H1 (cell line): ENCODE measurements around the gene GCFC2. TPM values are rescaled to one million over a fixed set of nuclear protein-coding genes. Genes with fewer than 3 reads are reported as not detected.

Source experiments
- CTCF ChIA-PET: fragments of 300-600 bp; sonication (Branson Sonifier 250); formaldehyde crosslinking; loops from one replicate; lab custom pipeline; 2021; ENCODE audit not compliant: partially characterized antibody; lab: Charles Lee
- POLR2A ChIA-PET: fragments of 300-600 bp; sonication (Branson Sonifier 250); formaldehyde crosslinking; loops from one replicate; lab custom pipeline; 2021; ENCODE audit warnings: inconsistent platforms; ENCODE audit not compliant: partially characterized antibody; lab: Charles Lee
- DNase-seq, 2 experiments: peaks; one replicate each; pipeline versions ENCODE4 v3.0.0 to v3.0.0-alpha.2; 2010 to 2022; ENCODE audit warnings: low spot score in 2 of 2, low read depth in 1 of 2, mixed read lengths in 1 of 2
- FAIRE-seq: peaks from 2 replicates; lab custom pipeline; 2011; peaks lifted over from hg19 to GRCh38; lab: Jason Lieb, UNC
- H2AFZ ChIP-seq: 2 replicates; pipeline ENCODE4 v1.8.1; 2012; ENCODE audit warnings: low read length, inconsistent platforms
- H2AK5ac ChIP-seq: 2 replicates; pipeline ENCODE4 v1.6.1; 2013; ENCODE audit warnings: low read depth, low read length
- H2BK120ac ChIP-seq: replicated peaks from 2 replicates; pipeline ENCODE3; 2013; ENCODE audit warnings: low read depth, low read length, inconsistent platforms
- H2BK12ac ChIP-seq: 2 replicates; pipeline ENCODE4 v1.6.1; 2013; ENCODE audit warnings: low read depth, low read length
- H2BK15ac ChIP-seq: 2 replicates; pipeline ENCODE4 v1.6.1; 2013; ENCODE audit warnings: low read length
- H2BK20ac ChIP-seq: 2 replicates; pipeline ENCODE4 v1.6.1; 2013; ENCODE audit warnings: low read length
- H2BK5ac ChIP-seq: 2 replicates; pipeline ENCODE4 v1.6.1; 2013; ENCODE audit warnings: low read depth, low read length
- H3K14ac ChIP-seq: 2 replicates; pipeline ENCODE4 v1.6.1; 2013; ENCODE audit warnings: inconsistent platforms; ENCODE audit not compliant: insufficient read length
- H3K18ac ChIP-seq: 2 replicates; pipeline ENCODE4 v1.6.1; 2013; ENCODE audit warnings: low read length; ENCODE audit errors: extremely low read depth
- H3K23ac ChIP-seq: 2 replicates; pipeline ENCODE4 v1.6.1; 2013; ENCODE audit warnings: inconsistent platforms; ENCODE audit not compliant: insufficient read length
- H3K23me2 ChIP-seq: 2 replicates; pipeline ENCODE4 v1.6.1; 2013; ENCODE audit warnings: low read depth, low read length
- H3K27ac ChIP-seq: 2 replicates; pipeline ENCODE4 v1.6.1; 2011; ENCODE audit warnings: low read depth, low read length, inconsistent platforms
- H3K27me3 ChIP-seq, 4 experiments: replicated peaks in 1 of 4; 1 replicate in 1 of 4; 2 replicates in 3 of 4; pipeline versions ENCODE4 v1.6.1 to v1.8.1; 2011 to 2013; ENCODE audit warnings: low read length in 3 of 4, mild to moderate bottlenecking in 3 of 4, inconsistent platforms in 2 of 4, mixed read lengths in 2 of 4, moderate library complexity in 1 of 4; ENCODE audit not compliant: control insufficient read depth in 3 of 4, insufficient read depth in 3 of 4; ENCODE audit errors: extremely low read depth in 1 of 4
- H3K36me3 ChIP-seq, 4 experiments: 2 replicates each; pipeline versions ENCODE4 v1.6.1 to v1.8.1; 2011 to 2013; ENCODE audit warnings: mild to moderate bottlenecking in 4 of 4, low read length in 3 of 4, moderate library complexity in 2 of 4, control low read depth in 1 of 4, inconsistent platforms in 1 of 4; ENCODE audit not compliant: insufficient read depth in 4 of 4, control insufficient read depth in 2 of 4
- H3K4ac ChIP-seq: replicated peaks from 2 replicates; pipeline ENCODE3; 2013; ENCODE audit warnings: low read length, low read depth, mixed read lengths, inconsistent platforms; ENCODE audit not compliant: insufficient read length
- H3K4me1 ChIP-seq, 4 experiments: replicated peaks in 1 of 4; 1 replicate in 1 of 4; 2 replicates in 3 of 4; pipeline versions ENCODE4 v1.6.1 to v1.8.1; 2011 to 2013; ENCODE audit warnings: low read length in 3 of 4, inconsistent platforms in 2 of 4, mixed read lengths in 1 of 4; ENCODE audit not compliant: insufficient read depth in 4 of 4, control insufficient read depth in 3 of 4
- H3K4me2 ChIP-seq, 2 experiments: 2 replicates each; pipeline versions ENCODE4 v1.6.1 to v1.8.1; 2011 to 2013; ENCODE audit warnings: low read depth in 2 of 2, low read length in 2 of 2, control low read depth in 1 of 2, inconsistent platforms in 1 of 2, mild to moderate bottlenecking in 1 of 2; ENCODE audit not compliant: insufficient read depth in 1 of 2
- H3K4me3 ChIP-seq, 4 experiments: fragments of 200-600, 300-600 bp in 1 of 4; sonication (generic), shearing (Covaris generic), sonication (Bioruptor Twin) in 1 of 4; 2 replicates each; pipeline versions ENCODE4 v1.5.1 to v1.8.1; 2011 to 2016; ENCODE audit warnings: low read length in 4 of 4, low read depth in 3 of 4, control low read depth in 2 of 4, inconsistent platforms in 2 of 4, mild to moderate bottlenecking in 2 of 4, mixed read lengths in 1 of 4, moderate library complexity in 1 of 4; ENCODE audit not compliant: insufficient read depth in 2 of 4; ENCODE audit errors: extremely low read depth in 1 of 4
- H3K56ac ChIP-seq: replicated peaks from 2 replicates; pipeline ENCODE3; 2013; ENCODE audit warnings: low read depth, mild to moderate bottlenecking, mixed read lengths, low read length, inconsistent platforms; ENCODE audit not compliant: insufficient read length
- H3K79me1 ChIP-seq: 2 replicates; pipeline ENCODE4 v1.6.1; 2013; ENCODE audit warnings: low read depth, low read length, control low read depth
- H3K79me2 ChIP-seq, 2 experiments: 2 replicates each; pipeline versions ENCODE4 v1.6.1 to v1.8.1; 2012 to 2013; ENCODE audit warnings: low read length in 2 of 2, mild to moderate bottlenecking in 2 of 2, inconsistent platforms in 1 of 2; ENCODE audit not compliant: insufficient read depth in 2 of 2, control insufficient read depth in 1 of 2
- H3K9ac ChIP-seq, 4 experiments: replicated peaks in 1 of 4; 1 replicate in 1 of 4; 2 replicates in 3 of 4; pipeline versions ENCODE4 v1.6.1 to v1.8.1; 2011 to 2013; ENCODE audit warnings: low read depth in 3 of 4, low read length in 3 of 4, control low read depth in 2 of 4, mild to moderate bottlenecking in 2 of 4, moderate library complexity in 2 of 4, inconsistent platforms in 1 of 4; ENCODE audit errors: extremely low read depth in 1 of 4
- H3K9me3 ChIP-seq, 2 experiments: 2 replicates each; pipeline versions ENCODE4 v1.6.1 to v1.8.1; 2012 to 2013; ENCODE audit warnings: mild to moderate bottlenecking in 2 of 2, moderate library complexity in 2 of 2, control low read depth in 1 of 2, inconsistent platforms in 1 of 2, low read depth in 1 of 2, low read length in 1 of 2, mixed read lengths in 1 of 2; ENCODE audit not compliant: insufficient read depth in 2 of 2
- H4K20me1 ChIP-seq, 2 experiments: replicated peaks in 1 of 2; 2 replicates each; pipeline versions ENCODE3 to v1.8.1; 2011 to 2013; ENCODE audit warnings: inconsistent platforms in 2 of 2, low read length in 2 of 2, mild to moderate bottlenecking in 1 of 2; ENCODE audit not compliant: insufficient read depth in 2 of 2, control insufficient read depth in 1 of 2
- H4K5ac ChIP-seq: 2 replicates; pipeline ENCODE4 v1.6.1; 2013; ENCODE audit warnings: low read length, low read depth, mixed read lengths, inconsistent platforms; ENCODE audit not compliant: insufficient read length
- H4K8ac ChIP-seq: 2 replicates; pipeline ENCODE4 v1.8.0; 2013; ENCODE audit warnings: mild to moderate bottlenecking, moderate library complexity, low read length, inconsistent platforms; ENCODE audit not compliant: insufficient read depth; ENCODE audit errors: extremely low read depth
- H4K91ac ChIP-seq: replicated peaks from 2 replicates; pipeline ENCODE3; 2013; ENCODE audit warnings: low read length, mixed read lengths, inconsistent platforms; ENCODE audit not compliant: insufficient read length
- EGR1 ChIP-seq: IDR thresholded peaks from 2 replicates; pipeline ENCODE4 v1.6.1; 2011; ENCODE audit warnings: low read depth, low read length, borderline replicate concordance
- HDAC2 ChIP-seq, 2 experiments: fragments of 300-600 bp in 1 of 2; sonication (generic) in 1 of 2; IDR thresholded peaks; 2 replicates each; pipeline ENCODE4 v1.6.1; 2011 to 2012; ENCODE audit warnings: low read depth in 2 of 2, low read length in 2 of 2, mild to moderate bottlenecking in 2 of 2, moderate library complexity in 2 of 2, borderline replicate concordance in 1 of 2, inconsistent platforms in 1 of 2
- RNF2 ChIP-seq: fragments of 200-900, 300-1000 bp; sonication (generic); IDR thresholded peaks from 2 replicates; pipeline ENCODE4 v1.7.1; 2016; ENCODE audit warnings: borderline replicate concordance, low read depth, mild to moderate bottlenecking, antibody characterized with exemption, low read length; ENCODE audit not compliant: poor library complexity, severe bottlenecking; ENCODE audit errors: missing control alignments
- SP2 ChIP-seq: IDR thresholded peaks from 2 replicates; pipeline ENCODE4 v1.6.1; 2012; ENCODE audit warnings: mild to moderate bottlenecking, low read length, inconsistent platforms
- SUZ12 ChIP-seq: fragments of 200-600 bp; sonication (generic); IDR thresholded peaks from 2 replicates; pipeline ENCODE4 v1.6.1; 2012; ENCODE audit warnings: mild to moderate bottlenecking, inconsistent platforms, low read length, moderate library complexity, mixed read lengths
- WGBS, 2 experiments: shearing (Covaris generic) in 1 of 2; methylation state at CpG; one replicate each; pipeline versions ENCODE4 v1.1.6 to v1.1.7; 2013 to 2015; ENCODE audit warnings: low lambda C conversion rate in 2 of 2, mixed read lengths in 2 of 2, inconsistent platforms in 1 of 2, low coverage in 1 of 2, missing lambda C conversion rate in 1 of 2; ENCODE audit not compliant: insufficient replicate concordance in 2 of 2, insufficient coverage in 1 of 2, insufficient read length in 1 of 2; ENCODE audit errors: extremely low coverage in 1 of 2, missing lambda C conversion rate in 1 of 2; 5-methylcytosine and 5-hydroxymethylcytosine counted together
- polyA plus RNA-seq, 7 experiments: library from polyadenylated mRNA; depleted of rRNA in 3 of 7; stranded (reverse) in 5 of 7; unstranded in 2 of 7; fragments of >200 nt in 5 of 7; fragments of 200-250 nt in 2 of 7; gene quantifications; 1 replicate in 5 of 7; 2 replicates in 1 of 7; 4 replicates in 1 of 7; pipeline versions ENCODE4 v1.2.1 to v1.2.3, GENCODE V29; 2011 to 2013; ENCODE audit warnings: missing spikeins in 2 of 7, mixed read lengths in 2 of 7
- total RNA-seq: library from RNA; stranded (reverse); fragmentation: NEBNext Ultra II Directional; extraction: Animal tissue kit (Norgen Biotek cat#: 25700); gene quantifications from 2 replicates; pipeline ENCODE4 v1.2.1, GENCODE V29; 2021

The GCFC2 gene
- total and polyA plus RNA-seq, 2 of the 8 experiments (the other 6 are each of a cell fraction or from before 2014, with no cell fraction given) = 5.6 to 19.1 TPM

DNA sequence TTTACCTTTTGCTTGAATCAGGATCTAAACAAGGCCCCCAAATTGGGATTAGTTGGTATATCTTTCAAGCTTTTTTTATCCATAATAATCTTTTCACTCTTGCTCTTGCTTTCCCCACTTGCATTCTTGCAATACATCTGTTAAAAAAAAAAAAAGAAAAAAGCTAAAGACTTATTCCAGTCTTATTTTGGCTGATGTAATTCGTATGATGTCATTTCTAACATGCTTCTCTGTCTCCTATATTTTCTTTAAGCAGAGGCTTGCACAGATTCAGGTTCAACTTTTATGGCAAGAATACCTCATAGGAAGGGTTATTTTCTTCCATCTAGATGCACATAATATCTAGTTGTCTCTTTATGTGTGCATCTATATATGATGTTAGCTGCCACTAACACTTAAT is 9.8 kb upstream of the GCFC2 start:
- no peak overlapping the region for H3K4ac ChIP-seq
- TF ChIP-seq HDAC2 (IDR thresholded peaks at IDR 0.05; ENCODE audit: borderline replicate concordance in 1 of 2, low read depth in 2 of 2, low read length in 2 of 2) (no peak), EGR1 (no peak), SP2 (no peak), SUZ12 (no peak), RNF2 (no peak)
- POLR2A ChIA-PET = no interaction called here

More for the DNA sequence above, 9.8 kb upstream of the GCFC2 start:
- Histone ChIP-seq H3K79me1 (no peaks in the 10 kb centered on the region), H2BK12ac (no peak overlapping the region), H3K36me3 (no peaks in the 10 kb centered on the region), H3K9me3 (peaks cover 5 to 7% of the 10 kb centered on the region in 2 experiments; a peak in 2 of 4 replicates), H3K4me3 (no peak overlapping the region), H2BK20ac (no peak overlapping the region), H3K27me3 (no peaks in the 10 kb centered on the region), H3K79me2 (no peaks in the 10 kb centered on the region), H2AFZ (no peak overlapping the region), H3K4me1 (no peaks in the 10 kb centered on the region), H4K20me1 (no peaks in the 10 kb centered on the region), H3K23ac (no peak overlapping the region), H3K23me2 (no peaks in the 10 kb centered on the region), H4K5ac (no peak overlapping the region), H3K27ac (no peak overlapping the region), H3K9ac (no peak overlapping the region), H2AK5ac (no peak overlapping the region), H3K56ac (no peak overlapping the region), H4K8ac (no peak overlapping the region), H2BK120ac (no peak overlapping the region), H2BK15ac (no peak overlapping the region), H3K4me2 (no peak overlapping the region), H4K91ac (no peak overlapping the region), H3K14ac (no peak overlapping the region), H3K18ac (no peak overlapping the region), H2BK5ac (no peak overlapping the region)
- 88% methylated on average over 1 of the region's 1 CpG; no CpG with 5 or more reads in 1 of the 2 experiments for WGBS, 2 experiments
- DNase-seq = no peak
- no peak for FAIRE-seq
- CTCF ChIA-PET = no interaction called here
